Colonic mucosa (tissue), 4 donors: Measurements from ENCODE around the gene OCLN. TPM values are rescaled to one million over a fixed set of nuclear protein-coding genes. Genes with fewer than 3 reads are reported as not detected.

Experiments used
- DNase-seq: peaks from one replicate; pipeline ENCODE4 v3.0.0-alpha.2; 2020
- H3K27ac ChIP-seq: fragments of 200-600 bp; one replicate; pipeline ENCODE4 v1.8.0; 2021
- H3K27me3 ChIP-seq: fragments of 200-600 bp; one replicate; pipeline ENCODE4 v1.8.0; 2021
- H3K36me3 ChIP-seq: fragments of 200-600 bp; one replicate; pipeline ENCODE4 v1.8.0; 2021
- H3K4me1 ChIP-seq: fragments of 200-600 bp; one replicate; pipeline ENCODE4 v1.8.0; 2021; ENCODE audit warnings: mild to moderate bottlenecking
- H3K4me3 ChIP-seq: fragments of 200-600 bp; one replicate; pipeline ENCODE4 v1.8.0; 2021
- H3K9ac ChIP-seq, 2 donors: one replicate each; pipeline ENCODE4 v1.7.0; 2013; ENCODE audit warnings: control low read depth in 2 of 2, low read depth in 2 of 2, low read length in 2 of 2
- H3K9me3 ChIP-seq: fragments of 200-600 bp; one replicate; pipeline ENCODE4 v1.8.0; 2021
- intact Hi-C: fragments of 100-400 bp; cut with DNase I; formaldehyde crosslinking; loops from one replicate; pipeline ENCODE4 v1.14.1; 2022
- total RNA-seq, 2 donors: library from RNA; stranded (reverse); fragmentation: NEBNext Ultra II Directional in 1 of 2; extraction: Animal tissue kit (Norgen Biotek cat#: 25700) in 1 of 2; gene quantifications; one replicate each; pipeline ENCODE4 v1.2.1, GENCODE V29; 2021
- TF ChIP-seq, protein P1 (sequence below): fragments of 200-600 bp; IDR thresholded peaks from one replicate; pipeline ENCODE4 v1.8.0; 2022; ENCODE audit warnings: antibody characterized with exemption, mild to moderate bottlenecking
- donor health status: healthy.
- donor health status: DM: no; HTN: no; CAD: no.
- donor health status: DM: no; HTN: no; CAD: no.

The OCLN gene
- total RNA-seq, 2 donors from 2014 or later = 115 to 176 TPM

DNA sequence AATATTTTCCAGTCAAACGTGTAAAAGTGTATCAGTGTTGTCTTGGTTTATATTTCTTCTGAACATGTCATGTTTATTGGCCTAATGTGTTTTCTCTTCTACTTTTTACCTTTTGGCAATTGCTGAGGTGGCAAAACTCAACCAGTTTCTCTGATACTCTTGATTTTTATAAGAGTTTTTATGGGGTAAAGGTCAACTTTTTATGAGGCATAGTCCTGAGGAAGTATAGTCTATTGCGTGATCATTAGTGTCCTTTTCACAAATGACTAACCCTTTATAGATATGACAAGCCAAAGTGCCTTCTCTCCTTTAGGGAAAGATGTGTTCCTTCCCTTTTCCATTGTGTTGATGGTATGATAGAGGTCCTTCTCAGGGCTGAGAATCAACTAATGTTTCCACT is 32.9 kb downstream of the OCLN start:
- no peak for DNase-seq
- intact Hi-C loops = no loop called here
- H3K9ac ChIP-seq = no peak overlapping the region
- no peaks in the 10 kb centered on the region for H3K36me3 ChIP-seq
- H3K4me3 ChIP-seq = no peak overlapping the region
- TF ChIP-seq, protein P1, sequence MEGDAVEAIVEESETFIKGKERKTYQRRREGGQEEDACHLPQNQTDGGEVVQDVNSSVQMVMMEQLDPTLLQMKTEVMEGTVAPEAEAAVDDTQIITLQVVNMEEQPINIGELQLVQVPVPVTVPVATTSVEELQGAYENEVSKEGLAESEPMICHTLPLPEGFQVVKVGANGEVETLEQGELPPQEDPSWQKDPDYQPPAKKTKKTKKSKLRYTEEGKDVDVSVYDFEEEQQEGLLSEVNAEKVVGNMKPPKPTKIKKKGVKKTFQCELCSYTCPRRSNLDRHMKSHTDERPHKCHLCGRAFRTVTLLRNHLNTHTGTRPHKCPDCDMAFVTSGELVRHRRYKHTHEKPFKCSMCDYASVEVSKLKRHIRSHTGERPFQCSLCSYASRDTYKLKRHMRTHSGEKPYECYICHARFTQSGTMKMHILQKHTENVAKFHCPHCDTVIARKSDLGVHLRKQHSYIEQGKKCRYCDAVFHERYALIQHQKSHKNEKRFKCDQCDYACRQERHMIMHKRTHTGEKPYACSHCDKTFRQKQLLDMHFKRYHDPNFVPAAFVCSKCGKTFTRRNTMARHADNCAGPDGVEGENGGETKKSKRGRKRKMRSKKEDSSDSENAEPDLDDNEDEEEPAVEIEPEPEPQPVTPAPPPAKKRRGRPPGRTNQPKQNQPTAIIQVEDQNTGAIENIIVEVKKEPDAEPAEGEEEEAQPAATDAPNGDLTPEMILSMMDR = no peak
- H3K4me1 ChIP-seq = peaks cover 8% of the 10 kb centered on the region
- H3K27ac ChIP-seq = peak overlapping the region; percentile 52
- H3K9me3 ChIP-seq = no peaks in the 10 kb centered on the region
- H3K27me3 ChIP-seq = no peaks in the 10 kb centered on the region

GRCh38 chr5:69526660-69527059 is 34.1 kb downstream of the OCLN start:
- DNase-seq = no peak
- H3K36me3 ChIP-seq = no peaks in the 10 kb centered on the region
- no peak overlapping the region for H3K9ac ChIP-seq
- no peaks in the 10 kb centered on the region for H3K27me3 ChIP-seq
- TF ChIP-seq, protein P1 = no peak
- H3K4me3 ChIP-seq = no peak overlapping the region
- intact Hi-C loops = no loop called here
- H3K27ac ChIP-seq = no peak overlapping the region
- peaks cover 16% of the 10 kb centered on the region for H3K4me1 ChIP-seq
- H3K9me3 ChIP-seq = no peaks in the 10 kb centered on the region

DNA sequence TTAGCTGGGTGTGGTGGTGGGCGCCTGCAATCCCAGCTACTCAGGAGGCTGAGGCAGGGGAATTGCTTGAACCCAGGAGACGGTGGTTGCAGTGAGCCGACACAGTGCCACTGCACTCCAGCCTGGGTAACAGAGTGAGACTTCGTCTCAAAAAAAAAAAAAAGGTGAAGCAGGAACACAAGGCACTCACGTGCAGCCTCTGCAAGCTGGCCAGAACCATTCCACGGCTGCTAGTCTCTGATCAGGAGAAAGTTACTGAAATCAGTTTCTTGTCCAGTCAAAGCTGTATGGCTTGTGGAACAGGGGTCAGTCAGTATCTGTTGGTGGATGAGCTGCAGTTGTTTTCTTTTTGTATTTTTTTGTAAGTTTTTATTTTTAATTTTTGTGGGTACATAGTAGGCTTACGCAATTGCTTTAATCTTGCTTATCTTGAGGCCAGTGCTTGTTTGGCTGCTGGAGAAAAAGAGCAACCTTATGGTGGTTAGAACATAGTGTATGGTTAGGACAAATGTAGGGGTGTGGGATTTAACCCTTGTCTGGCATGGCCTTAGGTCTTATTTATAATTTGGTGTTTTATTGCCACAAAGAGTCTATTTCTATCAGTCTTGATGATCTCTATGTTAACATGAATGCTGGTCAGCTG is 34.7 kb downstream of the OCLN start:
- intact Hi-C loops = no loop called here
- DNase-seq = no peak
- TF ChIP-seq, protein P1 = no peak
- Histone ChIP-seq H3K9ac (no peak overlapping the region), H3K4me3 (no peak overlapping the region), H3K27ac (no peak overlapping the region), H3K27me3 (no peaks in the 10 kb centered on the region), H3K9me3 (no peaks in the 10 kb centered on the region), H3K36me3 (no peaks in the 10 kb centered on the region), H3K4me1 (peaks cover 16% of the 10 kb centered on the region)

GRCh38 chr5:69528035-69528434 is 35.4 kb downstream of the OCLN start:
- Histone ChIP-seq H3K27me3 (no peaks in the 10 kb centered on the region), H3K9me3 (no peaks in the 10 kb centered on the region), H3K4me3 (no peak overlapping the region), H3K9ac (no peak overlapping the region), H3K4me1 (peaks cover 16% of the 10 kb centered on the region), H3K36me3 (no peaks in the 10 kb centered on the region), H3K27ac (no peak overlapping the region)
- intact Hi-C loops = no loop called here
- DNase-seq = no peak
- TF ChIP-seq, protein P1 = no peak

DNA sequence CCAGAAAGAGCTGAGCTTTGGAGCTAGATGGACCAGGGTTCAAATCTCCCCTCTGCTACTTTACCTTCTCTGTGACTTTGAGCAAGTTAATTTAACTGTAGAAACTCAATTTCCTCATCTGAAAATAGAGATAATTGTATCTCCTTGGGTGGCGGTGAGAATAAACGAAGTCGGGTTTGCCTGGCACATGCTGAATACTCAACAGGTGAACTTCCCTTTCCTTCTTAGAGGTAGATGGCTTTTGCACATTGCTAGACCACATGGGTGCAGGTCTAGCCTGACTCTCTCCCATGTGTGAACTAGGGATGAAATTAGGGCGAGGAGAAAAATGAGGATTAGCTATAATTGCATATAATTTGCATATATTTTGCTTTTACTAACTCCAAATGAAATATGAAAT is 36.0 kb downstream of the OCLN start:
- Histone ChIP-seq H3K9me3 (no peaks in the 10 kb centered on the region), H3K4me1 (peaks cover 16% of the 10 kb centered on the region), H3K27ac (no peak overlapping the region), H3K36me3 (no peaks in the 10 kb centered on the region), H3K9ac (no peak overlapping the region), H3K4me3 (no peak overlapping the region), H3K27me3 (no peaks in the 10 kb centered on the region)
- TF ChIP-seq, protein P1 = no peak
- DNase-seq = no peak
- intact Hi-C loops = no loop called here
